Activated T-helper 9 cell treated with anti-CD3 and anti-CD28 coated beads, Interleukin-2, amount 50 U/mL, for 16 hours (primary cell): ENCODE measurements around the gene ADAMTSL2.

Source experiments
- DNase-seq: peaks from one replicate; pipeline ENCODE4 v3.0.0-alpha.2; 2020; ENCODE audit warnings: low read depth

ADAMTSL2 gene

GRCh38 chr9:133499892-133500270 lies 34.6 kb upstream of the ADAMTSL2 start:
- DNase-seq = no peak

GRCh38 chr9:133502112-133502511 lies 32.4 kb upstream of the ADAMTSL2 start:
- DNase-seq = no peak

GRCh38 chr9:133505186-133505830 lies 29.2 kb upstream of the ADAMTSL2 start:
- no peak for DNase-seq

- DNase-seq = no peak
Observed at GRCh38 chr9:133505901-133506652, 28.4 kb upstream of the ADAMTSL2 start.

- no peak for DNase-seq
Observed at GRCh38 chr9:133506653-133507038, 27.9 kb upstream of the ADAMTSL2 start.

GRCh38 chr9:133507246-133507965 lies 27.1 kb upstream of the ADAMTSL2 start:
- no peak for DNase-seq

- no peak for DNase-seq
Observed at GRCh38 chr9:133508046-133508445, 26.5 kb upstream of the ADAMTSL2 start.

GRCh38 chr9:133509179-133510083 lies 25.1 kb upstream of the ADAMTSL2 start:
- no peak for DNase-seq

- DNase-seq = no peak
Observed at GRCh38 chr9:133510926-133511505, 23.5 kb upstream of the ADAMTSL2 start.

- no peak for DNase-seq
Observed at GRCh38 chr9:133511607-133512006, 22.9 kb upstream of the ADAMTSL2 start.

GRCh38 chr9:133512253-133513213 lies 22.0 kb upstream of the ADAMTSL2 start:
- no peak for DNase-seq

GRCh38 chr9:133513214-133514100 lies 21.0 kb upstream of the ADAMTSL2 start:
- DNase-seq = no peak

- no peak for DNase-seq
Observed at GRCh38 chr9:133514460-133515239, 19.9 kb upstream of the ADAMTSL2 start.

- no peak for DNase-seq
Observed at GRCh38 chr9:133515240-133515610, 19.3 kb upstream of the ADAMTSL2 start.

- DNase-seq = no peak
Observed at GRCh38 chr9:133515615-133516255, 18.8 kb upstream of the ADAMTSL2 start.

GRCh38 chr9:133516256-133516960 lies 18.1 kb upstream of the ADAMTSL2 start:
- DNase-seq = no peak

GRCh38 chr9:133516961-133517350 lies 17.5 kb upstream of the ADAMTSL2 start:
- DNase-seq = no peak

- no peak for DNase-seq
Observed at GRCh38 chr9:133517711-133518110, 16.8 kb upstream of the ADAMTSL2 start.
